Prostate gland (tissue), 2 donors: Measurements from ENCODE around the gene ACOT11.

ENCODE experiments used
- CTCF ChIP-seq, 4 experiments: fragments of 200-600 bp in 2 of 4; fragments of 450-650 bp in 2 of 4; sonication (generic) in 2 of 4; IDR thresholded peaks; 1 replicate in 3 of 4; 2 replicates in 1 of 4; pipeline ENCODE4 v1.5.1; 2016 to 2019; ENCODE audit warnings: antibody characterized with exemption in 4 of 4, mild to moderate bottlenecking in 2 of 4, moderate library complexity in 2 of 4
- POLR2A ChIP-seq: fragments of 450-650 bp; IDR thresholded peaks from one replicate; pipeline ENCODE4 v1.6.1; 2016; ENCODE audit warnings: antibody characterized with exemption, mild to moderate bottlenecking
- POLR2AphosphoS5 ChIP-seq: sonication (generic); formaldehyde crosslinking; IDR thresholded peaks from one replicate; pipeline ENCODE4 v1.6.1; 2017; ENCODE audit warnings: antibody characterized with exemption

- TF ChIP-seq CTCF (IDR thresholded peaks at IDR 0.05): peak in 1 of 4 experiments; percentile 46
- peak; percentile 61 for TF ChIP-seq POLR2A
- TF ChIP-seq POLR2AphosphoS5: peak; percentile 75
Measured at GRCh38 chr1:54542120-54542961, 5.7 kb upstream of the ACOT11 start.
